ENCODE results near the gene PTPRN2. TPM values are rescaled to one million over a fixed set of nuclear protein-coding genes. Genes with fewer than 3 reads are reported as not detected.

PTPRN2 gene
- total RNA-seq, 4 donors from 2014 or later: 6.6 to 10.7 (median 8.2) TPM

DNA sequence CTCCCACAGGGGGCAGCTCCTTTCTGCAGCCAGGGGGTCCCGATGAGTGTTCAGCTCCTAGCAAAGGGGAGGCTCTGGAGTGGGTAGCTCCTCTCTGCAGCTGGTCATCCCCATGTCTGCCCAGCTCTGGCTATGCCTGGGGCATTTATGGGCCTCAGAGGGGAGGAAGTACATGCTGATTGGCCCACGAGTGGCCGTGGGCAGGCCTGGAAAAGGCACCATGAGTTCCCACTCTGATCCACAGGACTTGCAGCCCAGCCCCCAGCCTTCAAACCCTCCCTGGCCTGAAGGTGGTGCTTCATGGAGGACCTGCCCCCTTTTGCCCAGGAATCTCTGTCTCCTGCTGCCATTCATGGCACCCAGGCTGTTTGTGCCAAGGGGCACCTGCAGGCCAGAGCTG is 982.0 kb downstream of the PTPRN2 start:
- H3K27me3 ChIP-seq: no peaks in the 10 kb centered on the region
- WGBS, 2 donors: 82 to 86% methylated on average over 1 to 3 of the region's 3 CpGs
- TF ChIP-seq POLR2A (IDR thresholded peaks at IDR 0.05): no peak
- TF ChIP-seq, protein P1, sequence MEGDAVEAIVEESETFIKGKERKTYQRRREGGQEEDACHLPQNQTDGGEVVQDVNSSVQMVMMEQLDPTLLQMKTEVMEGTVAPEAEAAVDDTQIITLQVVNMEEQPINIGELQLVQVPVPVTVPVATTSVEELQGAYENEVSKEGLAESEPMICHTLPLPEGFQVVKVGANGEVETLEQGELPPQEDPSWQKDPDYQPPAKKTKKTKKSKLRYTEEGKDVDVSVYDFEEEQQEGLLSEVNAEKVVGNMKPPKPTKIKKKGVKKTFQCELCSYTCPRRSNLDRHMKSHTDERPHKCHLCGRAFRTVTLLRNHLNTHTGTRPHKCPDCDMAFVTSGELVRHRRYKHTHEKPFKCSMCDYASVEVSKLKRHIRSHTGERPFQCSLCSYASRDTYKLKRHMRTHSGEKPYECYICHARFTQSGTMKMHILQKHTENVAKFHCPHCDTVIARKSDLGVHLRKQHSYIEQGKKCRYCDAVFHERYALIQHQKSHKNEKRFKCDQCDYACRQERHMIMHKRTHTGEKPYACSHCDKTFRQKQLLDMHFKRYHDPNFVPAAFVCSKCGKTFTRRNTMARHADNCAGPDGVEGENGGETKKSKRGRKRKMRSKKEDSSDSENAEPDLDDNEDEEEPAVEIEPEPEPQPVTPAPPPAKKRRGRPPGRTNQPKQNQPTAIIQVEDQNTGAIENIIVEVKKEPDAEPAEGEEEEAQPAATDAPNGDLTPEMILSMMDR (IDR thresholded peaks at IDR 0.05): no peak
- no peak for TF ChIP-seq EP300 (IDR thresholded peaks at IDR 0.05)
- H3K4me3 ChIP-seq: no peak overlapping the region
- no peak for DNase-seq (ENCODE audit: low spot score in 2 of 2)
- no peaks in the 10 kb centered on the region for H3K9me3 ChIP-seq
- H3K4me1 ChIP-seq: no peaks in the 10 kb centered on the region
- no peak overlapping the region for H3K27ac ChIP-seq
- H3K36me3 ChIP-seq: no peaks in the 10 kb centered on the region

DNA sequence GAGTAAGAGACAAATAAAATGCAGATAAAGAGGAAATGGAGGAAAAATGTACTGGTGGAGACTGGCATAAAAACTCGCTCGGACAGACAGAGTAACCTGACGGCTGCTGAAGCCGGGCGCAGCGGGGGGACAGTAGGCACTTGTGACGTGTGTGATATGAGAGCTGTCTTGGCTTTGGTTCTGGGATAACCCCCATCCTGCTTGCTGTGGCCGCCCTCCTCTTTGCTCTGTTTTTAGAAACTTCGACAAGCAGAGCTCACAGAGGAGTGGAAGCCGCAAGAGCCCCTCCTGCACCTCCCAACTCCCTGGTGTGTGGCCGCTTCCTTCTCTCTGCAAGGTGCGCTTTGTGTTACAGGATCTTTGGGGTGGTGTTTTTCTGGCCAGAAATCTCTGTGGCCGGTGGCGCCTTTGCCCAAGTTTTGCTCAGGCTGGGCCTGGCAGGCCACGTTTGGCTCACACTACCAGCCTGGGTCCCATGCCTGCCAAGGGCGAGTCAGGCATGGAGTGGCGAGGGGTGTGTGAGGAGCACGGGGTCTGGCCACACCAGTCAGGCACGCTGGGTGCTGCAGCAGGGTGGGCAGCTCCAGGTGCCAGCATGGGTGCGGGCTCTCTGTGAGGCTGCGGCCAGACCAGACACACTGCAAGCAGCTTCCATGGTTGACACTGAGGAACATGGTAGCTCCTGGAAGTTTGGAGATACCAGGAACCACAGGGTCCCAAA is 982.8 kb downstream of the PTPRN2 start:
- no peaks in the 10 kb centered on the region for H3K4me1 ChIP-seq
- H3K27me3 ChIP-seq: no peaks in the 10 kb centered on the region
- no peaks in the 10 kb centered on the region for H3K36me3 ChIP-seq
- no peak for TF ChIP-seq EP300 (IDR thresholded peaks at IDR 0.05)
- TF ChIP-seq POLR2A (IDR thresholded peaks at IDR 0.05): no peak
- TF ChIP-seq, protein P1 (IDR thresholded peaks at IDR 0.05): no peak
- DNase-seq (ENCODE audit: low spot score in 2 of 2): no peak
- no peak overlapping the region for H3K27ac ChIP-seq
- WGBS, 2 donors: 84 to 92% methylated on average over 20 to 21 of the region's 21 CpGs
- H3K9me3 ChIP-seq: no peaks in the 10 kb centered on the region
- no peak overlapping the region for H3K4me3 ChIP-seq

DNA sequence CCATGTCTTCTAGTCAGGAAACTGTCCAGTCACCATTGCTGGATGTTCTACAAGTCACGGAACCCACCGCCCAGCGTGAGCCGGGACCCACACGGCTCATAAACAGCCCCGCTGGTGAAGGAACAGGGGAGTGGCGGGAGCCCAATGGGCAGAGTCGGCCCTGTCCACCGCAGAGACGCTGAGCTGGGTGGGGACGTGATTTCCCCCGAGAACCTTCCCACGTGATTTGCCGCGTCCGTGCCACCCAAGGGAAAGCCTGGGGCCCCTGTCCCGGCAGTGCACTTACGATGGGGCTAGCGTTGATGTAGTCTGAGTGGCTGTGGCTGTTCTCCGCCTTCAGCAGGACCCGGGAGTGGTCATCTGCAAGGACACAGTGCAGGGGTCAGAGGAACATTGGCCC is 983.9 kb downstream of the PTPRN2 start:
- Histone ChIP-seq H3K4me1 (no peaks in the 10 kb centered on the region), H3K27me3 (no peaks in the 10 kb centered on the region), H3K4me3 (no peak overlapping the region), H3K36me3 (no peaks in the 10 kb centered on the region), H3K9me3 (no peaks in the 10 kb centered on the region), H3K27ac (no peak overlapping the region)
- TF ChIP-seq POLR2A (IDR thresholded peaks at IDR 0.05): no peak
- TF ChIP-seq, protein P1 (IDR thresholded peaks at IDR 0.05): no peak
- no peak for TF ChIP-seq EP300 (IDR thresholded peaks at IDR 0.05)
- 89 to 92% methylated on average over 21 of the region's 21 CpGs for WGBS, 2 donors
- no peak for DNase-seq (ENCODE audit: low spot score in 2 of 2)

DNA sequence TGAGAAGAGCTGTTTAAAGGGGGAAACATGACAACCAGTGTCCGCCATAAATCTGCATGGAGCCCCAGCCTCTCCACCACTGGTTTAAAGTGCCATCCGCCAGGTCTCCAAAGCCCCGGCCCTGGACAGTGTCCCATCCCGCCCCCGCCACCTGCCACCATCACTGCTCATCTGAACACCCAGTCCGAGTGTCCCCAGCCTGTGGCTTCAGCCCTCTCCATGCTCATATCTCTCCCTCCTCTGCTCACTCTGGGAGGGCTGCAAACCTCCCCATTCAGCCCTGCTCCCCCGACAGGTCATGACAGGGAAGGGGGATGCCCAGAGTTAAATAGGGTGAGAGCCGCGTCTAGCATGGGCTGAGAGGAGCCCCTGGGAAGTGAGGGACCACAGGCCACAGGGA is 984.6 kb downstream of the PTPRN2 start:
- no peaks in the 10 kb centered on the region for H3K27me3 ChIP-seq
- 87 to 90% methylated on average over 9 of the region's 9 CpGs for WGBS, 2 donors
- H3K36me3 ChIP-seq: no peaks in the 10 kb centered on the region
- H3K4me3 ChIP-seq: no peak overlapping the region
- no peaks in the 10 kb centered on the region for H3K4me1 ChIP-seq
- TF ChIP-seq EP300 (IDR thresholded peaks at IDR 0.05): no peak
- TF ChIP-seq, protein P1 (IDR thresholded peaks at IDR 0.05): no peak
- TF ChIP-seq POLR2A (IDR thresholded peaks at IDR 0.05): no peak
- DNase-seq (ENCODE audit: low spot score in 2 of 2): no peak
- no peak overlapping the region for H3K27ac ChIP-seq
- no peaks in the 10 kb centered on the region for H3K9me3 ChIP-seq

DNA sequence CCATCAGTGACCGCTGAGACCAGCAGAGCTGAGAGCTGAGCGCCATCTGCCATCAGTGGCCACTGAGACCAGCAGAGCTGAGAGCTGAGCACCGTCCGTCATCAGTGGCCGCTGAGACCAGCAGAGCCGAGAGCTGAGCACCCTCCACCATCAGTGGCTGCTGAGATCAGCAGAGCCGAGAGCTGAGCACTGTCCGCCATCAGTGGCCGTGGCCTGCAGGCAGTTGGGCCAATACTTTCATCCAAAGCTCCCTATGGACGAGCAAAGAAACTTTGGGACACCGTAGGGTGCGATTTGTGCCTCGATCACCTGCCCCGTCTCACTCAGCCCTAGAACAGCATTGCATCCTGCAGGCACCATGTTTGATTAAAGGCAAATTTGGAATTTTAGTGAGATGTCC is 985.0 kb downstream of the PTPRN2 start:
- DNase-seq (ENCODE audit: low spot score in 2 of 2): no peak
- Histone ChIP-seq H3K9me3 (no peaks in the 10 kb centered on the region), H3K27ac (no peak overlapping the region), H3K4me1 (no peaks in the 10 kb centered on the region), H3K36me3 (no peaks in the 10 kb centered on the region), H3K4me3 (no peak overlapping the region), H3K27me3 (no peaks in the 10 kb centered on the region)
- TF ChIP-seq, protein P1 (IDR thresholded peaks at IDR 0.05): no peak
- TF ChIP-seq EP300 (IDR thresholded peaks at IDR 0.05): no peak
- TF ChIP-seq POLR2A (IDR thresholded peaks at IDR 0.05): no peak
- 95% methylated on average over 11 to 13 of the region's 14 CpGs for WGBS, 2 donors
